SU-DHL-6 (cell line): ENCODE measurements around the gene GRAMD1B.

ENCODE experiments used
- H2AFZ ChIP-seq: fragments of 200-600 bp; sonication (generic); 2 replicates; pipeline ENCODE4 v1.6.1; 2014; ENCODE audit warnings: low read depth, mild to moderate bottlenecking, moderate library complexity, mixed read lengths, antibody characterized with exemption, low read length; ENCODE audit not compliant: severe bottlenecking
- H3F3A ChIP-seq: fragments of 200-600 bp; shearing (Covaris generic); 2 replicates; pipeline ENCODE4 v1.6.0; 2016; ENCODE audit warnings: antibody characterized with exemption, mild to moderate bottlenecking; ENCODE audit not compliant: insufficient read depth
- H3K27ac ChIP-seq: fragments of 200-600 bp; sonication (generic); 2 replicates; pipeline ENCODE4 v1.5.1; 2016; ENCODE audit warnings: low read depth, mild to moderate bottlenecking, low read length, moderate library complexity, mixed read lengths
- H3K27me3 ChIP-seq: fragments of 200-600 bp; sonication (generic), shearing (Covaris generic); 2 replicates; pipeline ENCODE4 v1.6.0; 2014; ENCODE audit warnings: mild to moderate bottlenecking, low read length
- H3K36me3 ChIP-seq: fragments of 200-600 bp; sonication (generic); 2 replicates; pipeline ENCODE4 v1.6.1; 2014; ENCODE audit warnings: mild to moderate bottlenecking, low read length, mixed read lengths
- H3K4me2 ChIP-seq: fragments of 300-600, 200-600 bp; shearing (Covaris generic), sonication (generic); 2 replicates; pipeline ENCODE4 v1.6.0; 2014; ENCODE audit warnings: low read length, low read depth, mild to moderate bottlenecking; ENCODE audit not compliant: poor library complexity, severe bottlenecking
- H3K4me3 ChIP-seq: fragments of 200-600 bp; sonication (generic); 2 replicates; pipeline ENCODE4 v1.5.1; 2014; ENCODE audit warnings: antibody characterized with exemption, low read length, mild to moderate bottlenecking, mixed read lengths; ENCODE audit not compliant: insufficient read depth, poor library complexity, severe bottlenecking
- H3K79me2 ChIP-seq: fragments of 200-600 bp; sonication (generic); 2 replicates; pipeline ENCODE4 v1.6.1; 2014; ENCODE audit warnings: mild to moderate bottlenecking, low read length, moderate library complexity; ENCODE audit not compliant: insufficient read depth
- H3K9ac ChIP-seq: fragments of 200-600 bp; sonication (generic); 2 replicates; pipeline ENCODE4 v1.7.0; 2014; ENCODE audit warnings: mild to moderate bottlenecking, low read length
- H3K9me2 ChIP-seq: fragments of 200-600 bp; sonication (generic); replicated peaks from 2 replicates; pipeline ENCODE4 v1.6.1; 2014; ENCODE audit warnings: low read length; ENCODE audit not compliant: insufficient read depth
- H3K9me3 ChIP-seq: fragments of 200-600 bp; sonication (generic); 2 replicates; pipeline ENCODE4 v1.6.1; 2014; ENCODE audit warnings: low read length, mixed read lengths; ENCODE audit not compliant: insufficient read depth
- H4K20me1 ChIP-seq: fragments of 200-600 bp; sonication (generic); 2 replicates; pipeline ENCODE4 v1.6.1; 2014; ENCODE audit warnings: low read depth, mild to moderate bottlenecking, antibody characterized with exemption, low read length, moderate library complexity, mixed read lengths
- EZH2phosphoT487 ChIP-seq: fragments of 200-600 bp; sonication (generic), shearing (Covaris generic); conservative IDR thresholded peaks from 2 replicates; pipeline ENCODE4 v1.6.1; 2018; ENCODE audit warnings: mild to moderate bottlenecking, antibody characterized with exemption, low read length, moderate library complexity, mixed read lengths
- TF ChIP-seq, protein P1 (sequence below): fragments of 200-600 bp; sonication (generic); IDR thresholded peaks from one replicate; pipeline ENCODE4 v1.5.1; 2017; ENCODE audit warnings: antibody characterized with exemption, mild to moderate bottlenecking, low read length, moderate library complexity; ENCODE audit not compliant: insufficient read depth, poor library complexity, severe bottlenecking

The GRAMD1B gene

DNA sequence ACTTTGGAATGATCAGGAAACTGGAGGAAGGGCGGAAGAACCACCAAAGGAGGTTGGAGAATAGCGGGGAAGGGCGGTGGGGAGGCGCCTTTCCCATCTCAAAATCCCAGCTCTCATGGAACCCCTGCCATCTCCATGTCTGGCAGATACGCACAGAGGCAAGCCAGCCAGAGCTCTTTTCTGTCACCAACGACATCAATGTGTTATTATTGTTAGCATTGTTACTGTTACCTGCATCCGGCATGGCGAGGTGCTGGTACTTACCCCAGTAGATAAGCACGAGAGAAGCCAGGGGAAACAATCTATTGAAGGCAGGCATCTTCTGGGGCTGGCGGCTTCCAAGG, 223.4 kb downstream of the GRAMD1B start:
- Histone ChIP-seq H3K9ac (no peak overlapping the region), H3K4me2 (no peak overlapping the region), H3K36me3 (no peaks in the 10 kb centered on the region), H3K27me3 (no peaks in the 10 kb centered on the region), H4K20me1 (no peaks in the 10 kb centered on the region), H3K4me3 (no peak overlapping the region), H2AFZ (no peak overlapping the region), H3K9me3 (no peaks in the 10 kb centered on the region), H3K79me2 (no peaks in the 10 kb centered on the region), H3K9me2 (no peaks in the 10 kb centered on the region), H3K27ac (no peak overlapping the region), H3F3A (no peaks in the 10 kb centered on the region)
- TF ChIP-seq EZH2phosphoT487: no peak
- TF ChIP-seq, protein P1, sequence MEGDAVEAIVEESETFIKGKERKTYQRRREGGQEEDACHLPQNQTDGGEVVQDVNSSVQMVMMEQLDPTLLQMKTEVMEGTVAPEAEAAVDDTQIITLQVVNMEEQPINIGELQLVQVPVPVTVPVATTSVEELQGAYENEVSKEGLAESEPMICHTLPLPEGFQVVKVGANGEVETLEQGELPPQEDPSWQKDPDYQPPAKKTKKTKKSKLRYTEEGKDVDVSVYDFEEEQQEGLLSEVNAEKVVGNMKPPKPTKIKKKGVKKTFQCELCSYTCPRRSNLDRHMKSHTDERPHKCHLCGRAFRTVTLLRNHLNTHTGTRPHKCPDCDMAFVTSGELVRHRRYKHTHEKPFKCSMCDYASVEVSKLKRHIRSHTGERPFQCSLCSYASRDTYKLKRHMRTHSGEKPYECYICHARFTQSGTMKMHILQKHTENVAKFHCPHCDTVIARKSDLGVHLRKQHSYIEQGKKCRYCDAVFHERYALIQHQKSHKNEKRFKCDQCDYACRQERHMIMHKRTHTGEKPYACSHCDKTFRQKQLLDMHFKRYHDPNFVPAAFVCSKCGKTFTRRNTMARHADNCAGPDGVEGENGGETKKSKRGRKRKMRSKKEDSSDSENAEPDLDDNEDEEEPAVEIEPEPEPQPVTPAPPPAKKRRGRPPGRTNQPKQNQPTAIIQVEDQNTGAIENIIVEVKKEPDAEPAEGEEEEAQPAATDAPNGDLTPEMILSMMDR: no peak

DNA sequence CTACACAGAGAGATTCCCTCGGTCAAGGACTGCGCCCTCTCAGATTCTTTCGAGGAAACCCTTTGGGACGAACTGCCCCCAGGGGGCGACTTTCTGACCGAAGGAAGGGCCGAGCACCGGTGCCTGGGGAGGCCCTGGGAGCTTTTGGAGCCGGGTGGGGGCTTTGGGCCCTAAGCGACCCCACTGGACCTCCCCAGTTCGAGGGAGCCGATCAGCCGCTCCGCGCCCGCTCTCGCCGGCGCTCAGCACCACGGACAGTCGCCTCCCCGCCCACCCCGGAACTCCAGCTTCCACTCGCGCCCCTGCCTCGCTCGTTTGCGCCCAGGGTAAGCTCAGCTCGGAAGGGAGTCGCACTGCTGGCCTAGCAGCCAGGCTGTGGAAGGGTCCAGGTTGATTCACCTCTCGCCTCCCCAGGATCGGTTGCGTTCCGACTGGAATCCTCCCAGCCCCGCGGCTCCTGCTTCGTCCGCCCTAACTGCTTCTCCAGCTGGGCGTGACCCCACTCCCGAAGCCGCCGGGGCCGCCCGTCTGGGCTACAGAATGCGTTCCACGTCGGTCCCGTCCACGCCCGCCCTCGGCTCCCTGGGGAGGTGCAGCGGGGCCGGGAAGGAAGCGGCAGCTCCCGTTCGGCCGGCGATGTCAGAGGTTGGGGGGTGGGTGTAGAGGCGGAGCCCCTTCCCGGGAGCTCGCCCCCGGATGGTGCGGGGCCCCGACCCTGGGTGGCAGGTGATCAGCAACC, 223.9 kb downstream of the GRAMD1B start:
- no peaks in the 10 kb centered on the region for H3K79me2 ChIP-seq
- H2AFZ ChIP-seq: peak overlapping the region; percentile 71
- no peaks in the 10 kb centered on the region for H3K9me2 ChIP-seq
- H3K4me2 ChIP-seq: peak overlapping the region; percentile 57
- peak overlapping the region; percentile 51 for H3K4me3 ChIP-seq
- H3F3A ChIP-seq: no peaks in the 10 kb centered on the region
- H3K27ac ChIP-seq: no peak overlapping the region
- H3K27me3 ChIP-seq: no peaks in the 10 kb centered on the region
- H4K20me1 ChIP-seq: no peaks in the 10 kb centered on the region
- peak overlapping the region; percentile 24; the same call in 1 of the 2 replicates for H3K9ac ChIP-seq
- no peaks in the 10 kb centered on the region for H3K36me3 ChIP-seq
- no peaks in the 10 kb centered on the region for H3K9me3 ChIP-seq
- TF ChIP-seq EZH2phosphoT487: no peak
- TF ChIP-seq, protein P1: no peak

DNA sequence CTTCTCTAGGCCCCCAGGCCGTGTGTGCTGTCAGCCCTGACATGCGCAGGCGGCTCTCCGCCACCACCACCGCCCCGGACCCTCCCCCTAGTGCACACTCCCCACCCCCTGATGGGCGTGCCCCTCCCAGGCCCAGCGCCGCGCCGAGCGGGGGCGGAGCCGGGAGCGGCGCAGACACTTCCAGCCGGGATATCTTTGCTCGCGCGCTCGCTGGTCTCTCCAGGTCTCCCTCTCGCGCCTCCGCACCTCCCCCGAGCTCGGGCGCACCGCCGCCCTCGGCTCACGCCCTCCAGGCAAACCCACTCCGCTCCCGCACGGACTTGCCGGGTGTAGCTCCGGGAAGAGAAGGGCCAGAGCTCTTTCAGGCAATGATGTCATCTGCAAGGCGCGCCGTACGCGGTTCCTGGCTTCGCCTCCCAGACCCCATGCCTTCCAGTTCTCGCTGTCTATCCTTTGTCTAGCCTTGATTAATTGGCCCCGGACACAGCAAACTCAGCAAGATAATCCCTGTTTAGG, 224.6 kb downstream of the GRAMD1B start, which contains the start of gene SCN3B:
TSS of gene SCN3B (minus strand) at position 59 of the 516 bp plus-strand sequence. CDS start 823 bp downstream, outside the sequence.
- H3K4me2 ChIP-seq: peak within 1 kb of the TSS; percentile 57
- no peaks in the 10 kb centered on the region for H3K9me3 ChIP-seq

More for the DNA sequence above, 224.6 kb downstream of the GRAMD1B start, which contains the start of gene SCN3B:
- Histone ChIP-seq H3F3A (no peaks in the 10 kb centered on the region), H3K9ac (peak within 1 kb of the TSS; percentile 24; the same call in 1 of the 2 replicates), H3K27ac (no peak within 1 kb of the TSS), H3K4me3 (peak within 1 kb of the TSS; percentile 51), H4K20me1 (no peaks in the 10 kb centered on the region), H3K9me2 (no peaks in the 10 kb centered on the region), H3K27me3 (no peaks in the 10 kb centered on the region), H3K79me2 (no peaks in the 10 kb centered on the region), H3K36me3 (no peaks in the 10 kb centered on the region), H2AFZ (peak within 1 kb of the TSS; percentile 71)
- TF ChIP-seq, protein P1: no peak
- TF ChIP-seq EZH2phosphoT487: no peak
